ENCODE measurements around the gene THUMPD3.
A peak's percentile ranks its signal among the peaks of the same experiment; 100 is the strongest.

Gene THUMPD3

GRCh38 chr3:9330166-9330703 is 32.6 kb upstream of the THUMPD3 start:
- no peak overlapping the region for H3K27ac ChIP-seq
- no peak for DNase-seq (ENCODE audit: low spot score)
- POLR2A ChIA-PET (ENCODE audit: low non-redundant PET): no interaction called here
- CTCF ChIA-PET: no interaction called here
- TF ChIP-seq, protein P1, sequence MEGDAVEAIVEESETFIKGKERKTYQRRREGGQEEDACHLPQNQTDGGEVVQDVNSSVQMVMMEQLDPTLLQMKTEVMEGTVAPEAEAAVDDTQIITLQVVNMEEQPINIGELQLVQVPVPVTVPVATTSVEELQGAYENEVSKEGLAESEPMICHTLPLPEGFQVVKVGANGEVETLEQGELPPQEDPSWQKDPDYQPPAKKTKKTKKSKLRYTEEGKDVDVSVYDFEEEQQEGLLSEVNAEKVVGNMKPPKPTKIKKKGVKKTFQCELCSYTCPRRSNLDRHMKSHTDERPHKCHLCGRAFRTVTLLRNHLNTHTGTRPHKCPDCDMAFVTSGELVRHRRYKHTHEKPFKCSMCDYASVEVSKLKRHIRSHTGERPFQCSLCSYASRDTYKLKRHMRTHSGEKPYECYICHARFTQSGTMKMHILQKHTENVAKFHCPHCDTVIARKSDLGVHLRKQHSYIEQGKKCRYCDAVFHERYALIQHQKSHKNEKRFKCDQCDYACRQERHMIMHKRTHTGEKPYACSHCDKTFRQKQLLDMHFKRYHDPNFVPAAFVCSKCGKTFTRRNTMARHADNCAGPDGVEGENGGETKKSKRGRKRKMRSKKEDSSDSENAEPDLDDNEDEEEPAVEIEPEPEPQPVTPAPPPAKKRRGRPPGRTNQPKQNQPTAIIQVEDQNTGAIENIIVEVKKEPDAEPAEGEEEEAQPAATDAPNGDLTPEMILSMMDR (conservative IDR thresholded peaks at IDR 0.05; ENCODE audit: low read depth): no peak

GRCh38 chr3:9331171-9331570 is 31.7 kb upstream of the THUMPD3 start:
- TF ChIP-seq, protein P1 (conservative IDR thresholded peaks at IDR 0.05; ENCODE audit: low read depth): no peak
- POLR2A ChIA-PET (ENCODE audit: low non-redundant PET): no interaction called here
- H3K27ac ChIP-seq: no peak overlapping the region
- DNase-seq (ENCODE audit: low spot score): no peak
- CTCF ChIA-PET: no interaction called here

GRCh38 chr3:9332250-9333030 is 30.4 kb upstream of the THUMPD3 start:
- TF ChIP-seq, protein P1 (conservative IDR thresholded peaks at IDR 0.05; ENCODE audit: low read depth): no peak
- ChIA-PET CTCF (no interaction called here), POLR2A (ENCODE audit: low non-redundant PET) (no interaction called here)
- no peak for DNase-seq (ENCODE audit: low spot score)
- no peak overlapping the region for H3K27ac ChIP-seq

DNA sequence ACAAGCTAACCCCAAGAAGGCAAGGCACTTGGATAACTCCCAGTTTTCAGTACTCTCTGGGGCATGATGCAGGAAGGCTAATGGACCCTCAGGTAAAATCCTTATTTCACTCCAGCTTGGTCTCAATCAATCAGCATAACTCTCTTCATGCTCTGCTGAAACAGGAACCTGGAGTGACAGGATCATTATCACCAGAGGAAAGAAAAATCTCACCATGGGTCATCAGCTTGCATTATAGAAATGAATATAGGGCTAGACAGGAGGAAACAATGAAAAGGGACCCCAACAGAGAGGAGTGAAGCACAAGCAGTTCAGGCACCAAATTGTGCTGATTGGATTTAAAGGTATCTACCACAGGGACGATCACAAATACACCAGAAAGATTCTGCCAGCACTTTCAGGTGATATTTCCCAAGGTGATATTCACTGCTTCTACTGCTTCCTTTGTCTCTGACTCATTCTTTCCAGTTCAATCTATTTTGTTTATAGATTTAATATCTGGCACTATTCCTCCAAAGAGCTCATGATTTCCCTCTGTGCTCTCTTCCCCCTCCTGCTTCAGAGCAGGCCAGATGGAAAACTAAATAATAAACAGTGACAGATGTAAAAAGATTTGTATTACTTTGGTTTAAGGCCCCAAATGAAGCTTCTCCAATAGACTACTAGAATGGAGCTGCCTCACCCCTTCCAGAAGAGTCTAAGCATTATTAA is 22.9 kb upstream of the THUMPD3 start:
- POLR2A ChIA-PET (ENCODE audit: low non-redundant PET): no interaction called here
- CTCF ChIA-PET: no interaction called here
- DNase-seq (ENCODE audit: low spot score): no peak
- TF ChIP-seq, protein P1 (conservative IDR thresholded peaks at IDR 0.05; ENCODE audit: low read depth): no peak
- H3K27ac ChIP-seq: no peak overlapping the region

- CTCF ChIA-PET: no interaction called here
- POLR2A ChIA-PET (ENCODE audit: low non-redundant PET): no interaction called here
- DNase-seq (ENCODE audit: low spot score): peak; percentile 48
- TF ChIP-seq, protein P1 (conservative IDR thresholded peaks at IDR 0.05; ENCODE audit: low read depth): no peak
- H3K27ac ChIP-seq: no peak overlapping the region
Measured at GRCh38 chr3:9340472-9340902, 22.4 kb upstream of the THUMPD3 start.

DNA sequence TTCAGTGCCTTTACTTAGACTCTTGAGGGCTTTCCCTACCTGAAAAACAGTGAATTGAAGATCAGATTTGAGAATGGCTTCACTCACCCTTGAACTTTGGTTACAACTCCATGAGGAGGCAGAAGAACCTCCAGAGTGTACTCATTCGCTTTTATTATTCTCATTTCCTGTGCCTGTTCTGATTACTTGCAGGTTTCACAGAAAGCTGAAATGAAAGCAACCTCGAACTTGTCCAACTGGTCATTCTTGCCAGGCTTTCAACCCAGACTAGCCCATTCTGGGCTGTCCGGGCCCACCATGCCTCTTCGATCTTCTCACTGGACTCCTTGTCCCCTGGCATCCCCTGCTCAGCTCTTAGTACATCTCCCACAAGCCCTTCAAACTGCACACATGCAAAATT is 20.2 kb upstream of the THUMPD3 start:
- TF ChIP-seq, protein P1 (conservative IDR thresholded peaks at IDR 0.05; ENCODE audit: low read depth): no peak
- CTCF ChIA-PET: no interaction called here
- DNase-seq (ENCODE audit: low spot score): no peak
- POLR2A ChIA-PET (ENCODE audit: low non-redundant PET): no interaction called here
- no peak overlapping the region for H3K27ac ChIP-seq

All from RWPE1 (cell line).